ENCODE results near the gene NELL1. TPM values are rescaled to one million over a fixed set of nuclear protein-coding genes. Genes with fewer than 3 reads are reported as not detected.

NELL1 gene
- total RNA-seq, 1 experiment from 2014 or later: not detected

DNA sequence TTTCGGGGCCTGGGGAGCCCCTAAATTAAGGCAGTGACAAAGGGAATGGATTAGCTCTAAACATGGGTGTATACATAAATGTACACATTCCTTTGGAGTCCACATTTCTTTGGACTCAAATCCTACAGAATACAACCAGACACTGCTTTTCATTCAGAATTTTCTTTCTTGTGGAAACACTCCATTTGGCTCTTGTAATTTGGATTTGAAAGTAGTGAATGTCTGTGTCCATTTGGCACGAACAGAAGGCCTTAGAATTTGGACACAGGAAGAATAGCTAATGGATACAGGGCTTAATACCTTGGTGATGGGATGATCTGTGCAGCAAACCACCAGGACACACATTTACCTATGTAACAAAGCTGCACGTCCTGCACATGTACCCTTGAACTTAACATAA, 399.5 kb downstream of the NELL1 start:
- no peak for DNase-seq
- Histone ChIP-seq H3K36me3 (no peaks in the 10 kb centered on the region), H3K4me3 (no peak overlapping the region)

DNA sequence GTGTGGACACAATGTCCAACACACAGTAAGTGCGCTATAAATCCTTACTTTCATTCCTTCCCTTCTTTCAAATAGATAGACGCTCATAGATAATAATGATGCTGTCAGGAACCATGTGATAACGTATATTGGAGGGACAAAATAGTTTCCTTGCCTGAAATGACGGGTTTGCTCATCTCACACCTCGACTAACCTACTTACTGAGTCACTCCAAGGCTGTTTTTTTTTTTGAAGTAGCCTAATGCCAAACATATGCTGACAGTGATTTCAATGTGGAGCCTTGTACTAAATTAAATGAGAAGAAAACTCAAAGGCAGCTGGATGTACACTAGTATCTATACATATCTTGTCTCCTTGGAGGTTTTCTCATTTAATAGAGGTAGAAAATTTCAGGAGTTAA, 400.5 kb downstream of the NELL1 start:
- no peak for DNase-seq
- no peaks in the 10 kb centered on the region for H3K36me3 ChIP-seq
- H3K27me3 ChIP-seq: no peaks in the 10 kb centered on the region
- no peak overlapping the region for H3K4me3 ChIP-seq
- no peaks in the 10 kb centered on the region for H3K9me3 ChIP-seq

More for the DNA sequence above, 399.5 kb downstream of the NELL1 start:
- Histone ChIP-seq H3K9me3 (no peaks in the 10 kb centered on the region), H3K27me3 (no peaks in the 10 kb centered on the region)

DNA sequence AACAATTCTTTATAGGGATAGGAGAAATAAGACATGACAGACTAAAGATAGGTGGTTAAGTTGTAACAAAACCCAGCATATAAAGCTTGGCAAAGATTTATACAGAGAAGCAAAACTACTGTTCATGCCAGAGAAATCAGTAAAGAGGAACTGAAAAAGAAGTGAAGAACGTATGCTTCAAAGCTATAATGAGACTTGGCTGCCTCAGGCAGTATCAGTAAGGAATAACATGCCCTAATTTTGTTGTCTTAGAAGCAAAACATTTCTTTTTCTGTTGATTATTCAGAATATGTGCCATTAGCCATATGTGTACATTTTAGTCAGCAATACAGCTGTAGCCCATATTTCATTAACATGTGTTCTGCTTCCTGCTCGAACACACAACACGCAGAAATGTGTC, 403.2 kb downstream of the NELL1 start:
- Histone ChIP-seq H3K9me3 (no peaks in the 10 kb centered on the region), H3K36me3 (no peaks in the 10 kb centered on the region), H3K4me3 (no peak overlapping the region), H3K27me3 (no peaks in the 10 kb centered on the region)
- DNase-seq: no peak

DNA sequence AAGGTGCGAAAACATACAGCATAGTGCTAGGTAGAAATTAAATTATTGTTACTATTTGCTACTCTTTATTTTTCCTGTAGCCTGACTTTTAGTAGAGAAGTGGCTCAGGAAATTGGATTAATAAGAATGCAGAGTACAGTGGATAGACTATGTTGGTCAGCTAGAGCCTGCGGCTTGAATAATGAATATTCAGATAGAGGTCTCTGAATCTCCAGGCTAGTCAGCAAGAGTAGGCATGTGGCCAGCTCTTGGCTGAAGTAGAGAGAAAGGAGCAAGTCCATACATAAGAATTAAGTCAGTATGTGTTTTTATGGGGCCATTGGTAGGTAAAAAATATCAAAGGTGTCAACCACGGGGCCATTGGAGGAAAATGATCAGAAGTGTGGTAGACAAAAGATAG, 413.5 kb downstream of the NELL1 start:
- no peak for DNase-seq
- H3K27me3 ChIP-seq: no peaks in the 10 kb centered on the region
- no peaks in the 10 kb centered on the region for H3K36me3 ChIP-seq
- H3K4me3 ChIP-seq: no peak overlapping the region
- no peaks in the 10 kb centered on the region for H3K9me3 ChIP-seq

DNA sequence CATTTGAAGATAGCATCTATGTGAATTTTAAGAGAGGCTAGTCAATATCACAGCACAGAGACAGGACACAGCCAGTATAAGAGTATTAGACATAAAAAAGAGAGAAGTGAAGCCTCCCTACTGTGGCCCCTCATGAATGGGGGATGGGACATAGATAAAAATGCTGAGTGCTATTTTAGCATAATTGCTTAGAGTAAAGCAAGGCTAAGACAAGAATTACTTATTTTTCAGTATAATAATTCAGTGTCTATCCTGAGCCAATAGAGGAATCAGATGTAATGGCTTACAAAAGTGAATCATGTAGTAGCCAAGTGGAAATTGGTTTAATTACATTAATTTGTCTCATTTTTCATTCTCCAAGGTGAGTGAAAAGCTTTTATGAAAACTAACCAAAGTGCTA, 419.5 kb downstream of the NELL1 start:
- Histone ChIP-seq H3K27me3 (no peaks in the 10 kb centered on the region), H3K9me3 (no peaks in the 10 kb centered on the region), H3K36me3 (no peaks in the 10 kb centered on the region), H3K4me3 (no peak overlapping the region)
- no peak for DNase-seq

DNA sequence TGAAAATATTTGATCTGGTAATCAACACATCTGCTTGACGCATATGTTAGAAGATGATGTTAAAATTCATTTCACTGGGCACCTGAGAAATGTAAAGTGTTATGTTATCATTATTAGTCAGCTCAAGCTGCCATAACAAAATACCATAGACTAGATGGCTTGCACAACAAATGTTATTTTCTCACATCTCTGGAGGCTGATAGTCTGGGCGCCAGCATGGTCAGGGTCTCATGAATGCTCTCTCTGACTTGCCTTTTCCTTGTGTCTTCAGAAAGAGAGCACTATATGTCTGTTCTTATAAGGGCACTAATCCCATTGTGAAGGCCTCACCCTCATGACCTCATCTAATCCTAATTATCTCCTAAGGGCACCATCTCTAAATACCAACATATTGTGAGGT, 435.3 kb downstream of the NELL1 start:
- H3K27me3 ChIP-seq: no peaks in the 10 kb centered on the region
- no peak for DNase-seq
- no peak overlapping the region for H3K4me3 ChIP-seq
- H3K36me3 ChIP-seq: no peaks in the 10 kb centered on the region
- no peaks in the 10 kb centered on the region for H3K9me3 ChIP-seq

DNA sequence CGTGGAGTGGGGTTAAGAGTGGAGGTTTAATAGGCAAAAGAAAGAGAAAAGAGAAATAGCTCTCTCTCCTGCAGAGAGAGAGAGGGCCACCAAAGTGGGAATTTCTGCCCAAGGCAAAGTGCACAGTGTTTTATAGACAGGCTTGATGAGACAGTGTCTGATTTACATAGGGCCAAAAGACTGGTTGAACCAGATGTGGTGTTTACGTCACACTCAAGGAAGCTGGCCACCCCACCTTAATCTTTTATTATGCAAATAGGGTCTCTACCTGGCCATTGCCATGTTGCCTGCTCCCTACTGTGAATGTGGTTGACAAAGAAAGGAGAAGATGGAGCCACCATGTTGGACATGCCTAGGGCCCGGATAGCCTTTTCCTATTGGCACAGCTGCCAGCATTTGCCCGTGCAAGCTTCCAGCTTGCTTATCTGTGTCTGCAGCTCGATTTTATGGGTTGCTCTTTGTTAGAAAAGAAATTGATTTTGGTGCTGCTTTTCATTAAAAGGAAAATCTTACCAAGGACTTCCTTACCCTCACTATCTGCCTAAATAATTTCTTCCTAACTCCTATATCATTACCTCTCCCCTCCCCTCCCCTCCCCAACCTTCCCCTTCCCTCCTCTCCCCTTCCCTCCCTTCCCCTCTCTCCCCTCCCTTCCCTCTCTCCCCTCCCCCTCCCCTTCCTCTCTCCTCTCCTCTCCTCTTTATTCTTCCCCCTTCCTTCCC, 436.0 kb downstream of the NELL1 start:
- no peaks in the 10 kb centered on the region for H3K36me3 ChIP-seq
- no peaks in the 10 kb centered on the region for H3K9me3 ChIP-seq
- no peak overlapping the region for H3K4me3 ChIP-seq
- H3K27me3 ChIP-seq: no peaks in the 10 kb centered on the region
- DNase-seq: no peak

DNA sequence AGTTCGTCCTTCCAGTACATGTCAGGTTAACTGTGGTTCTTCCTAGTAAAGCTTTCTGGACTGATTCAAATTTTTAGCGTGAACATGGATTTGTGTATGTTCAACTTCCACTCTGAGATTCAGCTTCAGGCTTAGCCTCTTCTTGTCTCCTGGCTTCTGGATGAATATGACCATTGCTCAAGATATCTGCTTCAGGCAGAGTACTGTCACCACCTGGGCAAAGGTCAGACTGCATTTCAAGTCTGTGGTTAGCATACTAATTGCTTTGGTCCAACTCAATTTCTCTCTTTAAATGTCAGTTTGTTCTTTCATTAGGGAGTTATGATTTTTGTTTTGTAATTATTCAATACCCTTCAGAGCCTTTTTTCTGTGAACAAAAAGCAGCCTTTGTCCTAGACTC, 440.0 kb downstream of the NELL1 start:
- no peaks in the 10 kb centered on the region for H3K9me3 ChIP-seq
- H3K36me3 ChIP-seq: no peaks in the 10 kb centered on the region
- no peaks in the 10 kb centered on the region for H3K27me3 ChIP-seq
- H3K4me3 ChIP-seq: no peak overlapping the region
- no peak for DNase-seq

DNA sequence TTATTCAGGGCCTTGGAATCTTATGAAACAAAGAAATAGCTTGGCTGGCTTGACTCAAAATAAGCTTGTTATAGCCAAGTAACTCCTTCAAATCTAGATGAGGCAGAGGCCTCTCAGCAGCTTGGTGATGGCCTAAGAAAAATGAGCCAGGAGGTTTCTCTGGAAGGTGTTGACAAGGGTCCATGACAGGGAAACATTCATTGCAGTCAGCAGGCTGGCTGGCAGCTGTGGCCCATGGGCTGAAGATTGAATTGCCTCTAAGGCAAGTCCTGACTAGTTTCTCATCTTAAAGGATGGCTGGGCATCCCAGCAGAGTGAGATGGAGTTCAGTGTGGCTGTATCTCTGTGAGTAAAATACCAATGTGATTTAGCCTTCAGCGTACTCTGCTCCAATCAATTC, 441.0 kb downstream of the NELL1 start:
- H3K4me3 ChIP-seq: no peak overlapping the region
- no peak for DNase-seq
- H3K36me3 ChIP-seq: no peaks in the 10 kb centered on the region
- H3K27me3 ChIP-seq: no peaks in the 10 kb centered on the region
- no peaks in the 10 kb centered on the region for H3K9me3 ChIP-seq

DNA sequence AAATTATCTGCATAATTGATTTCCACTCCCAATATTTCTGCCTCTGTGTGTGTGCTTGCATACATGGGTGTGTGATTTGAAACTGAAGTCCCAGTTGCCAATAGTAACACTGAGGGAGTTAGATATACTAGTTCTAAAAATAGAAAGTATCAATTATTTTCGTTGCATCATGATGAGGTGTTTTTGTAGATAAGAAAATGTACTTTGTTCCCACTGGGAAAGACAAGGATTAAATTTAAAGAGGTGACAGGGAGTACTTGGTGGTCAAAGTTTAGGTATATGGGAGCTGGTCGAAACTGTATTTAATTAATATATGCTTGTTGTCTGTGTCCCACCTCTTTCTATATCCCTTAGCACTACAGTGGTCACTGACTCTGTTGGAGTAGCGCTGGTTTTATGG, 444.5 kb downstream of the NELL1 start:
- no peaks in the 10 kb centered on the region for H3K27me3 ChIP-seq
- H3K9me3 ChIP-seq: no peaks in the 10 kb centered on the region
- H3K4me3 ChIP-seq: no peak overlapping the region
- no peaks in the 10 kb centered on the region for H3K36me3 ChIP-seq
- DNase-seq: no peak

DNA sequence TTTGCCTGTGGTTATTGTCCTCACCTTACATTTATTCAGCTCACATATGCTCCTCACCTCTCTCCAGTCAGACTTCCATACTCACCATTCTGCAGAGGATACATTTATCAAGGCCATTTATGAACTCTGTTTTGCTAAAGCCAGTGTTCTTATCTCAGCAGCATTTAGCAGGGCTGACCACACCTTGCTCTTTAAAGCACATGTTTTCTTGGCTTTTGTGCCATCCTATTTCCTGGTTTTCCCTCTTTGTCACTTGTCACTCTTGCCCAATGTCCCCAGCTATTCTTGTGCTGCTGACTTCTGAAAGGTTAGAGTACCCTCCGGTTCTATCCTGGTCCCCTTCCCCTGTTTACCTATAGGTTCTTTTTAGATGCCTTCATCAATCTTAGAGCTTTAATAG, 446.6 kb downstream of the NELL1 start:
- DNase-seq: no peak
- Histone ChIP-seq H3K27me3 (no peaks in the 10 kb centered on the region), H3K36me3 (no peaks in the 10 kb centered on the region), H3K9me3 (no peaks in the 10 kb centered on the region), H3K4me3 (no peak overlapping the region)

DNA sequence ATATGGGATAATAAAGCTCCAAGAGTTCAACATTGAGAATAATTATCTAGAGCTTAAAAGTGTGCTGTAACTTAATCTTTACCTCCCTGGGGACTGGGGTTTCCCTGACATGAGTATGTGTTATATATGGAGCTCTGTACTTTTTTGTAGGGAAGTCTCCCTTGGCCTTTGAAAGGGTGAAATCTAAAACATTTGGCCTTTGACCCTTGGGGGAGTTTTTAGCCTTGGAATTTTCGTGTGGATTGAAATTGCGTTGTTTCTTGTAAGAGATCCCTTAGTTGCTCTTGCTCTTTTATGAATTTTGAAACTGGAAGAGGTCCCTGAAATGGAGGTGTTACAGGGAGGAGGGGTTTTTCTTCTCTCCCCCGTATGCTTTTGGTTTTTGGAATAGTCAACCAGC, 450.0 kb downstream of the NELL1 start:
- Histone ChIP-seq H3K27me3 (no peaks in the 10 kb centered on the region), H3K9me3 (no peaks in the 10 kb centered on the region), H3K4me3 (no peak overlapping the region), H3K36me3 (no peaks in the 10 kb centered on the region)
- no peak for DNase-seq

DNA sequence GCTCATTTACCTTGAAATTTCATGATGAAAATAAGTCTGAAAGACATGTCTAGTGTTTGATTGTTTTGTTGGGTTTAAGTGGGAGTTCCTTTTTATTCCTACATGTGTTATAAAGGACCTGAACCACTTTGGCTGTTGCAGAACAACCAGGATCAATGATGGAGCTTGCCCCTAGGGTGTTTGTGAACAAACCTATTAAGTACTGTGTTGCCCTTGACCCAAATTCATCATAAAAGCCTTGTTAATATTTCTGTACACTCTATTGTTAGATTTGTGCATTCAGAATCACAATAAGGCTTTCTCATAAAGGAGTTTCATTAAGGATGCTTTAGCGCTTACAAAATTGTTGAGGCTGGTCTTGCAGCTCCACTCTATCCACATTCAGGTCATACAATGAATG, 452.6 kb downstream of the NELL1 start:
- H3K9me3 ChIP-seq: no peaks in the 10 kb centered on the region
- no peak for DNase-seq
- H3K27me3 ChIP-seq: no peaks in the 10 kb centered on the region
- no peak overlapping the region for H3K4me3 ChIP-seq
- H3K36me3 ChIP-seq: no peaks in the 10 kb centered on the region

DNA sequence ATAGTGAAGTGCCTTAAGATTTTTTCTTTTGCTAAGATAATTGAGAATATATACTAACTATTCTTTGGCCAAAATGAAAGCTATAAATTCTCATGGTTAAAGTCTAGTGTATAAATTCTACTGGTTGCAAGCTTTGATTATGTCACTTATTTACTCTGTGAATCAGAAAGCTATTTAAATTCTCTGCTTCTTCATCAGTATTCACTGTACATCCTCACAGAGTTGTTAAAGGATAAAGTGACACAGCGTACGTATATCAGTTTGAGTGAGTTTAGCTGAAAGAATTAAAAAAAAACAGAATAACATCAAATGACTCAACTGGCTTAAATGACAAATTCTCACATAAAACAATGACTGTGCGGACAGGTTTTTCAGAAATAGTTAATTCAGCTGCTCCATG, 453.1 kb downstream of the NELL1 start:
- Histone ChIP-seq H3K27me3 (no peaks in the 10 kb centered on the region), H3K4me3 (no peak overlapping the region), H3K36me3 (no peaks in the 10 kb centered on the region), H3K9me3 (no peaks in the 10 kb centered on the region)
- no peak for DNase-seq

DNA sequence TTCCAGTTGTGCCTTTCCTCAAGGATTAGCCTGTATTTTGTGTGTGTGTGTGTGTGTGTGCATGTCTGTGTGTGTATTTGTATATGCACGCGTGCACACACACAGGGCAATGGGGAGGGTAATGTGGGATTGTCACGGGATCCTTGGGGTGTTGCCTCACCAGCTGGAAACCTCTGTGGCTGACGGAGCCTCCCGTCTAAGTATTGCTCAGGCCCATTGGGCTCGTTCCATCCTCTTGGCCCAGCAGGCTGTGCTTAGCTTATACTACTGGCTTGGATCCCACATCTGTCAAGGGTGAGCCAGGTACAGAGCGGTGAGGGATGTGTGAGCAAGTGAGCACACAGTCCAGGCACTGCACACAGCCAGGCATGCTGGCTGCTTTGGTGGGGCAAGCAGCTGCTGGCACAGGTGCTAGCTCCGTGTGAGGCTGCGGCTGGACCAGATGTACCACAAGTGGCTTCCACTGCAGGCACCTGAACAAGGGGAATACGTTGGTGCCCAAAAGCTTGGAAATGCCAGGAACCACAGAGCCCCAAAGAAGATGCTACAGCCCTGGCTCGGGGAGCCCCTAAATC, 462.8 kb downstream of the NELL1 start:
- no peak for DNase-seq
- H3K27me3 ChIP-seq: no peaks in the 10 kb centered on the region
- no peaks in the 10 kb centered on the region for H3K9me3 ChIP-seq
- H3K36me3 ChIP-seq: no peaks in the 10 kb centered on the region
- H3K4me3 ChIP-seq: no peak overlapping the region

DNA sequence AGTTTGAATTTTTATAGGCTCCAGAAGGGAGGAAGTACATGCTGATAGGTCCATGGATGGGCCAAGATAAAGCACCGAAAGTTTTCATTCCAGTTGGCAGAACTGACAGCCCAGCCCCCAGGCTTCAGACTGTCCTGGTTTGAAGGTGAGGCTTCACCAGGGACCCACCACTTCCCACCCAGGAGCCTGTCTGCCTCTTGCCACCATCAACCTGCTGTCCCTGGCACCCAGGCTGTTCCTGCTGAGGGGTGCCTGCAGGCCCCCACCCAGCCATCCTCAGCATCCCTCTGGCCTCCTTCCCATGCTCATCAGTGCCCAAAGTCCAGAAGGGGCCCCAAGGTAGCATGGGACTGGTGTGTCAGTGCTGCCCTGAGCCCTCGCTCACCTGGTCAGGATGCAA, 463.9 kb downstream of the NELL1 start:
- Histone ChIP-seq H3K9me3 (no peaks in the 10 kb centered on the region), H3K27me3 (no peaks in the 10 kb centered on the region), H3K4me3 (no peak overlapping the region), H3K36me3 (no peaks in the 10 kb centered on the region)
- no peak for DNase-seq

DNA sequence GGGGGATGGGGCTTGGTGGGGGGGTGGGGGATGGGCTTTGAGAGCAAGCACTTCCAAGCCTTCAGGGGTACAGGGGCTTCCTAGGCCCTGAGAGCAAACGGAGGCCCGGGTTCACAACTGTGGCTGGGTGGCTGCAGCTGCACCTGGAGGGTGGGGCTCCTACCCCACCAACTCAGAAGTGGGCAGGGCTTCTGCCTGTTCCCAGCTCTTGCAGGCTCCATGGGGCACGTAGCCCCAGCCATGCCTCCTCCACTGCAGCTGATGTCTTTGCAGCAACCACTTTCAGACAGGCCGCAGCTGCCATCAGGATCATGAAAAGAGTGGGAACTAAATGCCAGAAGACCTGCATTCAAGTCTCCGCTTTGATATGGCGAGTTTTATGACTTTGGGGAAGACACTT, 464.3 kb downstream of the NELL1 start:
- no peaks in the 10 kb centered on the region for H3K27me3 ChIP-seq
- no peak overlapping the region for H3K4me3 ChIP-seq
- H3K36me3 ChIP-seq: no peaks in the 10 kb centered on the region
- DNase-seq: no peak
- no peaks in the 10 kb centered on the region for H3K9me3 ChIP-seq

DNA sequence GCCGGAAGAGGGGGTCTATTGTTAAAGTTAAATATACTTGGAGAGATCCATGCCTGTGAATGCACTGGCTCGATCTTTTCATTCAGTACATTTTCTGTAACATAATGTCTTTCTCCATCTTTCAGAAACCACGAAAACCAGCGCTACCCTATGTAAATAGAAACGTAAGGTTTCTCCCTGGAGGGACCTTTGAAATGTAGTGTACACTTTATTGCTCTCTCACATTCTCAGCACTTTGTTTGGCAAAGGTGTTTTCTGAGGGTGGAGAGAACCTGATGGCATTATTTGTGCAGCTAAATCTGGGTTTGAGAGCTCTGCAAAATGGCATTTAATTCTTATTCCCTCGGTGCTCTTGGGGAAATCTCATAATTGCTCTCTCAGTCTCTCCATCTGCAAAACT, 468.4 kb downstream of the NELL1 start:
- no peaks in the 10 kb centered on the region for H3K36me3 ChIP-seq
- no peaks in the 10 kb centered on the region for H3K27me3 ChIP-seq
- no peak for DNase-seq
- no peaks in the 10 kb centered on the region for H3K9me3 ChIP-seq
- H3K4me3 ChIP-seq: no peak overlapping the region
